Common myeloid progenitor, CD34-positive (primary cell): Measurements from ENCODE around the gene SORCS1.
"Not testable (repeated sequence)": the region's sequence is repeated elsewhere in the genome, so short reads cannot be mapped to it uniquely, and the experiment has no call there.

Experiments used
- CTCF ChIA-PET: fragments of 350-600 bp; sonication (Branson Sonifier 250); formaldehyde crosslinking; loops from one replicate; lab custom pipeline; 2021; ENCODE audit warnings: antibody characterized with exemption; lab: Charles Lee
- POLR2A ChIA-PET: fragments of 350-600 bp; sonication (Branson Sonifier 250); formaldehyde crosslinking; loops from one replicate; lab custom pipeline; 2021; ENCODE audit warnings: antibody characterized with exemption; lab: Charles Lee
- DNase-seq, 3 donors: peaks; one replicate each; pipeline versions ENCODE4 v3.0.0 to v3.0.0-alpha.2; 2013
- H3K27ac ChIP-seq, 2 experiments: 1 replicate in 1 of 2; 2 replicates in 1 of 2; pipeline ENCODE4 v1.7.0; 2013; ENCODE audit warnings: inconsistent platforms in 2 of 2, low read length in 2 of 2, mild to moderate bottlenecking in 2 of 2, low read depth in 1 of 2, moderate library complexity in 1 of 2; ENCODE audit not compliant: severe bottlenecking in 2 of 2, insufficient read depth in 1 of 2, poor library complexity in 1 of 2
- H3K27me3 ChIP-seq, 5 experiments: replicated peaks in 2 of 5; 1 replicate in 3 of 5; 2 replicates in 2 of 5; pipeline versions ENCODE4 v1.6.1 to v1.7.0; 2013; ENCODE audit warnings: low read length in 4 of 5, mild to moderate bottlenecking in 2 of 5, moderate library complexity in 2 of 5, inconsistent platforms in 1 of 5; ENCODE audit not compliant: insufficient read depth in 5 of 5, control insufficient read depth in 4 of 5
- H3K36me3 ChIP-seq, 4 experiments: 1 replicate in 2 of 4; 2 replicates in 2 of 4; pipeline versions ENCODE4 v1.6.1 to v1.7.0; 2013; ENCODE audit warnings: low read length in 3 of 4, control low read depth in 1 of 4, mild to moderate bottlenecking in 1 of 4; ENCODE audit not compliant: control insufficient read depth in 4 of 4, insufficient read depth in 4 of 4
- H3K4me1 ChIP-seq, 4 experiments: 1 replicate in 3 of 4; 2 replicates in 1 of 4; pipeline versions ENCODE4 v1.6.1 to v1.7.1; 2013; ENCODE audit warnings: low read length in 3 of 4, mild to moderate bottlenecking in 3 of 4, control low read depth in 1 of 4, inconsistent platforms in 1 of 4, moderate library complexity in 1 of 4; ENCODE audit not compliant: control insufficient read depth in 4 of 4, insufficient read depth in 4 of 4; ENCODE audit errors: control extremely low read depth in 1 of 4
- H3K4me3 ChIP-seq, 7 experiments: 1 replicate in 4 of 7; 2 replicates in 3 of 7; pipeline versions ENCODE4 v1.5.1 to v1.7.0; 2013; ENCODE audit warnings: mild to moderate bottlenecking in 7 of 7, low read length in 6 of 7, moderate library complexity in 6 of 7, inconsistent platforms in 2 of 7, low read depth in 2 of 7, control low read depth in 1 of 7; ENCODE audit not compliant: insufficient read depth in 4 of 7, control insufficient read depth in 1 of 7; ENCODE audit errors: extremely low read depth in 1 of 7
- H3K9me3 ChIP-seq, 5 experiments: 1 replicate in 4 of 5; 2 replicates in 1 of 5; pipeline versions ENCODE4 v1.6.1 to v1.7.1; 2013; ENCODE audit warnings: low read length in 4 of 5, mild to moderate bottlenecking in 2 of 5, inconsistent platforms in 1 of 5, low read depth in 1 of 5, moderate library complexity in 1 of 5; ENCODE audit not compliant: control insufficient read depth in 4 of 5, insufficient read depth in 2 of 5; ENCODE audit errors: control extremely low read depth in 1 of 5
- WGBS: methylation state at CpG from one replicate; pipeline ENCODE4 v1.1.5; 2013; ENCODE audit not compliant: insufficient coverage; 5-methylcytosine and 5-hydroxymethylcytosine counted together

Gene SORCS1

DNA sequence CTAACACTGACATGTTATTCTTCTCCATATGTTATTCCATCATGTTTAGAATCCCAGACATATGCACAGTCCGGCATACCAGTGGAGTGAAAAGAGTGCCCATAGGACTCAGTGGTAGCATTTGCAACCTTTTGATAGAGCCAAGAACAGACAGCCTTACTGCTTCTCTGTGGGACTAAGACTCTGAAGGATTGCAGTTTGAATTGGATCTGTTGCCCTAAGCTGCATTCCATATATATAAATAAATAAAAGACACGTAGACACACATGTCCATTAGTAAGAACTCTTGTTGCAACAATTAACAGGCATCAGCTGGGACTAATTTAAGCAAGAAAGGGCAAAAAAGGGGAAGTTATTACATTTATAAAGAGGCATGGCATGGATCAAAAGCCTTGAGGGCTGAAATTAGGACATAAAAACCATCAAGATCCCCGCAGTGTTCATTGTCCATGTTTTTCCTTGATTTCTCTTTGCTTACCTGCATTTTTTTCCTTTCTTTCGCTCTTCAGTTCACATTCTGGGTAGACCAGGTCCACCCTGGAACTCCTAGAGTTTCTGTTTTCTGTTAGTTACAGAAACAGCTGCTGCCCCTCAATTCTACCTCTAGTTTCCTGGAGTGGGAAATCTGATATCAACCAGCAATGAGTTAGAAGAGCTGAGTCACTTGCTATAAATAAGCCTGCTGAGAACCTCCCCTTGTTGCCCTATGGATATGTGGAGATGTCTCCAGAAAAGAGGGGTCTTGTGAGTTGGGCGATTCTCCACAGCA is 132.4 kb downstream of the SORCS1 start:
- ChIA-PET CTCF (no interaction called here), POLR2A (interaction anchor here (0.6 kb wide), 2 partner anchors 14 to 36 kb away, joined by 3 to 5 read pairs; no protein-coding TSS in a partner anchor)
- peak overlapping the region in 1 of 2 experiments; percentile 65 for H3K27ac ChIP-seq
- H3K36me3 ChIP-seq, result no peaks in the 10 kb centered on the region
- no peaks in the 10 kb centered on the region for H3K9me3 ChIP-seq
- WGBS, result 5% methylated on average over 2 of the region's 5 CpGs
- no peaks in the 10 kb centered on the region for H3K27me3 ChIP-seq
- H3K4me1 ChIP-seq, result peaks cover 12 to 31% (median 18%) of the 10 kb centered on the region in 4 experiments
- peak overlapping the region in 4 of 7 experiments; percentile 8 to 45 (median 19) for H3K4me3 ChIP-seq
- DNase-seq, result peak in 2 of 3 donors; percentile 63 to 65

DNA sequence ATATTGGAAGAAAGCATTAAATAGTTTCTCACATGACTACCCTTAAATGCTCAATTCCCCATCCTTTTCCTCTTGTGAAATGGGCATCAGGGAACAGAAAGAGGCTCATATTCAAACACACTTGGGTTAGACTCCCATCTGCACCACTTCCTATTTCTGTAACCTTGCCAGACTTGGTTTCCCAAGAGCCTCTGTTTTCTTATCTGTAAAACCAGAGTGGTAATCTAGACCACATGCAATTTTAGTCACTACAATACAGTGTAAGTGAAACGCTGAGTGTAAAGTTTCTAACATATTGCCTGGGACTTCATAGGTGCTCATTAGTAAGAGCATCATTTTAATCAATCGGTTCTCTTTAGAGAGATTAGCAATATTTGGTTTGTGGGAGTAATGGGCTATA is 136.3 kb downstream of the SORCS1 start:
- Histone ChIP-seq H3K4me1 (peaks cover 12 to 31% (median 18%) of the 10 kb centered on the region in 4 experiments), H3K36me3 (no peaks in the 10 kb centered on the region), H3K27me3 (no peaks in the 10 kb centered on the region), H3K4me3 (no peak overlapping the region), H3K9me3 (no peaks in the 10 kb centered on the region), H3K27ac (no peak overlapping the region)
- DNase-seq, result peak; percentile 17 to 69 (median 61)
- ChIA-PET CTCF (no interaction called here), POLR2A (no interaction called here)
- no CpG with 5 or more reads among the region's 2 CpGs for WGBS

DNA sequence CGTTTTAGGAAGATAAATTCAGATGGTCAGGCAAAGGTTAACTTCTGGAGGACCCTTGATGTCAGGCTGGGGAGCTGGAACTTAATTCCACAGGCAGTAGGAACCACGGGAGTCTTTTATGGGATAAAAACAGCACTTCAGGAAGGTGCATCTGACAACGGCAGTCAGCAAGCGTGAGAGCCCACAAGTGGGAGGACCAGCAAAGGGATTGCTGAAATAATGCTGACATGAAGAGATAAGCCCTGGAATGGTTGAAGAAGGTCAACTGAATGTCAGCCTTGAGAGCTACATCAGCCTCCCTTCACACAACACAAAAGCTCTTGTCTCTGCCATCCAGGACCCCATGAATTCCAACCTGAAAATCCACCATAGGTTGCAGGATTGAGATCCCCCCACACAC is 138.8 kb downstream of the SORCS1 start:
- Histone ChIP-seq H3K36me3 (no peaks in the 10 kb centered on the region), H3K4me3 (no peak overlapping the region), H3K9me3 (no peaks in the 10 kb centered on the region), H3K27me3 (no peaks in the 10 kb centered on the region), H3K4me1 (peaks cover 0 to 12% (median 2%) of the 10 kb centered on the region in 4 experiments), H3K27ac (no peak overlapping the region)
- DNase-seq, result no peak
- ChIA-PET POLR2A (no interaction called here), CTCF (no interaction called here)
- WGBS, result 83% methylated on average over 4 of the region's 4 CpGs

DNA sequence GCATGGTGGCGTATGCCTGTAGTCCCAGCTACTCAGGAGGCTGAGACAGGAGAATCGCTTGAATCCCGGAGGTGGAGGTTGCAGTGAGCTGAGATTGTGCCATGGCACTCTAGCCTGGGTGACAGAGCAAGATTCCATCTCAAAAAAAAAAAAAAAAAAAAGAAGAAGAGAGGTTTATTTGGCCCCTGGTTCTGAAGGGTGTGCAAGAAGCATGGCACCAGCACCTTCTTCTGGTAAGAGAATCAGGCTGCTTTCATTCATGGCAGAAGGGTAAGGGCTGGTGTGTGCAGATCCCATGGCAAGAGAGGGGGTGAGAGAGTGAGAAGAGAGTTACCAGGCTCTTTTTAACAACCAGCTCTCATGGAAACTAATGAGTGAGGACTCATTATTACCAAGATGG is 140.5 kb downstream of the SORCS1 start:
- WGBS, result 97% methylated on average over 3 of the region's 3 CpGs
- CTCF ChIA-PET, result not testable (repeated sequence)

DNA sequence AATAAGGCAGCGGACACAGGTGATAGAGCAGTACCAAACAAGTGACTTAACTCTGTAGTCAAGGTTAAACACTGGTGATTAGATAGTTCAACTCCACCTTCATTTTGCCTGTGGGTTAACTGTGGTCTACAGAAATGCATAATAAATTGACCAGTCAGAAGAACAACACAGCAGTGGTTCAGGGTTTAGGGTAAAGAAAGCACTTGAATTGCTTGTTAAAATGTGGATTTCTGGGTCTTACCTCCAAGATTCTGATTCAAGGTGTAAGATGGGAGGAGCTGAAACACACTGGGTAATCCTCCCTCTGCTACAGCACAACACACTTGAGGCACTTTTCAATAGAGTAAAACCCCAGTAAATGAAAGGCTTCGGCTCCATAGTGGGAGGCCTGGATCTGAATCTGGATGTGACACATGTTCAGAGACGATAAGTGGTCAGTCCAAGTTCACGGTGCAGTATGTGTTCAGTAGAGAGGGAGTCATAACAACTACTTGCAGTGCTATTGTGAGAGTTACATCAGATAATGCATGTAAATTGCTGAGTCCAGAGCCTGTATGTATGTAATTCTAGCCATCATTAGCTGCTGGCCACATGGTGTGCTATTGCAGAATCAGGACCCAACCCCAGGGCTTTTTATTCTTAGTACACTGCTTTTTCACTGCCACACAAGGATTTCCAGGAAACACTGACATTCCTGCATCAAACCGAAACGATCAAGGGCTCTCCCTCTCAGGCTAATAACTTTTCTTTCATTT is 141.7 kb downstream of the SORCS1 start:
- no peaks in the 10 kb centered on the region for H3K27me3 ChIP-seq
- H3K36me3 ChIP-seq, result no peaks in the 10 kb centered on the region
- H3K27ac ChIP-seq, result no peak overlapping the region
- POLR2A ChIA-PET, result no interaction called here
- no peak for DNase-seq
- H3K4me1 ChIP-seq, result peaks cover 0 to 3% (median 0%) of the 10 kb centered on the region in 4 experiments
- no peaks in the 10 kb centered on the region for H3K9me3 ChIP-seq
- CTCF ChIA-PET, result interaction anchor here (1.1 to 1.2 kb wide), 2 partner anchors 9 to 12 kb away, joined by 3 read pairs; no protein-coding TSS in a partner anchor
- H3K4me3 ChIP-seq, result no peak overlapping the region
- WGBS, result 93% methylated on average over 5 of the region's 6 CpGs

More for the DNA sequence above, 140.5 kb downstream of the SORCS1 start:
- H3K36me3 ChIP-seq, POLR2A ChIA-PET, DNase-seq, H3K27me3 ChIP-seq, H3K4me3 ChIP-seq, H3K9me3 ChIP-seq, H3K27ac ChIP-seq: not testable (repeated sequence)
- peaks cover 0 to 12% (median 2%) of the 10 kb centered on the region in 4 experiments for H3K4me1 ChIP-seq

DNA sequence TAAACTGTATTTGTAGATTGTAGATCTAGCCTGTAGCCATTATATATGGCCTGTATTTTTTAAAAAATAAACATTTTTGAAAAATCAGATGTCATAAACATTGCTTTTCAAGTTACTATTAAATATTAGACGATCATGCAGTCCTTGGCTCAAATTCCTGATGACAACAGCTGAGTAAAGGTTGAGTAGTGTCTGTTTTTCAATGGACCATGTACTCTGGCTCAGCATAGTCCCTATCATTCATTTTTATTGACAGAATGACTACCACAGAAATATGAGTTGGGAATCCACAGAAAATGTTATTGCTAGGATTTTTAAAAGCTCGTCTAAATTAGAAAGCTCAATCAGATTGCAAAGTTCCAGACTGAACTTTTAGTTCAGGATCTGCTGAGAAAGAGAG is 145.4 kb downstream of the SORCS1 start:
- WGBS, result 100% methylated on average over 1 of the region's 2 CpGs
- Histone ChIP-seq H3K36me3 (no peaks in the 10 kb centered on the region), H3K4me1 (no peaks in the 10 kb centered on the region), H3K4me3 (no peak overlapping the region), H3K27me3 (no peaks in the 10 kb centered on the region), H3K27ac (no peak overlapping the region), H3K9me3 (peaks cover 0 to 7% (median 0%) of the 10 kb centered on the region in 5 experiments)
- ChIA-PET POLR2A (no interaction called here), CTCF (no interaction called here)
- no peak for DNase-seq
